Activated T-cell treated with anti-CD3 and anti-CD28 coated beads, Interleukin-2, amount 50 U/mL, for 72 hours (primary cell): ENCODE measurements around the gene FZR1. TPM values are rescaled to one million over a fixed set of nuclear protein-coding genes. Genes with fewer than 3 reads are reported as not detected.
"Not testable (repeated sequence)": the region's sequence is repeated elsewhere in the genome, so short reads cannot be mapped to it uniquely, and the experiment has no call there.

Experiments
- ATAC-seq, 2 donors: fragments of 150-1000 bp; cut with Tn5 transposase; replicated peaks in 1 of 2; 2 replicates each; pipeline ENCODE4 v1.10.0; 2021; ENCODE audit warnings: moderate library complexity in 2 of 2, mild to moderate bottlenecking in 1 of 2
- DNase-seq, 2 donors: peaks; one replicate each; pipeline ENCODE4 v3.0.0; 2021 to 2022; ENCODE audit warnings: mixed read lengths in 1 of 2
- H3K27ac Mint-ChIP-seq: one replicate; pipeline ENCODE4 v1.8.0; 2022; ENCODE audit warnings: mild to moderate bottlenecking, moderate library complexity, mixed read lengths
- H3K27me3 Mint-ChIP-seq: one replicate; pipeline ENCODE4 v1.8.0; 2022; ENCODE audit warnings: low read depth, mixed read lengths
- H3K36me3 Mint-ChIP-seq, 2 donors: one replicate each; pipeline ENCODE4 v1.8.0; 2022; ENCODE audit warnings: mixed read lengths in 2 of 2, mild to moderate bottlenecking in 1 of 2; ENCODE audit not compliant: insufficient read depth in 2 of 2
- H3K4me1 Mint-ChIP-seq: one replicate; pipeline ENCODE4 v1.8.0; 2022; ENCODE audit warnings: low read depth, mixed read lengths
- H3K4me3 Mint-ChIP-seq, 2 donors: one replicate each; pipeline ENCODE4 v1.8.0; 2022; ENCODE audit warnings: mild to moderate bottlenecking in 2 of 2, mixed read lengths in 2 of 2, moderate library complexity in 2 of 2
- H3K9me3 Mint-ChIP-seq, 2 donors: one replicate each; pipeline ENCODE4 v1.8.0; 2022; ENCODE audit warnings: mixed read lengths in 2 of 2
- total RNA-seq, 2 donors: library from RNA; stranded (reverse); gene quantifications; one replicate each; pipeline ENCODE4 v1.2.3, GENCODE V29; 2022

Gene FZR1
- total RNA-seq, 2 donors from 2014 or later = 66.2 to 85.9 TPM

DNA sequence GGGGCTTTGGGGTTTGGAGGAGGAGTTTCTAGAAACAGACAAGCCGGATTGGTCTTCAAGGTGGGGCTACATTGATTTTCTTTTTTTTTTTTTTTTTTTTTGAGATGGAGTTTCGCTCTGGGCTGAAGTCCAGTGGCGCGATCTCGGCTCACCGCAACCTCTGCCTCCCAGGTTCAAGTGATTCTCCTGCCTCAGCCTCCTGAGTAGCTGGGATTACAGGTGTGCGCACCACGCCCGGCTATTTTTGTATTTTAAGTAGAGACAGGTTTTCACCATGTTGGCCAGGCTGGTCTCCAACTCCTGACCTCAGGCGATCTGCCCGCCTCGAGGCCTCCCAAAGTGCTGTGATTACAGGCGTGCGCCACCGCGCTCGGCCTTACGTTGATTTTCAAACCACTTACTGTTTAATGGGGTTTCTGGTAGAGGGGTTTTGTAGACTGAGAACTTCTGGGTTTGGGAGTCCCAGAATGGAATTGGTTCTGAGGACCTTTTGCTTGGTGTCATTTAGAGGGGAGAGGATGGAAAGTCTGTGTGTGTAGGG lies 2.1 kb downstream of the FZR1 start:
- not testable (repeated sequence) for ATAC-seq, H3K9me3 Mint-ChIP-seq, H3K27me3 Mint-ChIP-seq, DNase-seq, H3K36me3 Mint-ChIP-seq
- H3K27ac Mint-ChIP-seq = peak overlapping the region; percentile 25
- peak overlapping the region; percentile 64 to 98 for H3K4me3 Mint-ChIP-seq
- H3K4me1 Mint-ChIP-seq = peaks cover 49% of the 10 kb centered on the region

GRCh38 chr19:3508771-3509535 lies 2.8 kb downstream of the FZR1 start:
- H3K4me3 Mint-ChIP-seq = peak overlapping the region; percentile 64 to 98
- H3K27me3 Mint-ChIP-seq = no peaks in the 10 kb centered on the region
- peaks cover 8 to 10% of the 10 kb centered on the region in 2 donors for H3K36me3 Mint-ChIP-seq
- no peaks in the 10 kb centered on the region for H3K9me3 Mint-ChIP-seq
- H3K4me1 Mint-ChIP-seq = peaks cover 53% of the 10 kb centered on the region
- H3K27ac Mint-ChIP-seq = peak overlapping the region; percentile 87
- ATAC-seq (no peak), DNase-seq (peak in 1 of 2 donors; percentile 37)

DNA sequence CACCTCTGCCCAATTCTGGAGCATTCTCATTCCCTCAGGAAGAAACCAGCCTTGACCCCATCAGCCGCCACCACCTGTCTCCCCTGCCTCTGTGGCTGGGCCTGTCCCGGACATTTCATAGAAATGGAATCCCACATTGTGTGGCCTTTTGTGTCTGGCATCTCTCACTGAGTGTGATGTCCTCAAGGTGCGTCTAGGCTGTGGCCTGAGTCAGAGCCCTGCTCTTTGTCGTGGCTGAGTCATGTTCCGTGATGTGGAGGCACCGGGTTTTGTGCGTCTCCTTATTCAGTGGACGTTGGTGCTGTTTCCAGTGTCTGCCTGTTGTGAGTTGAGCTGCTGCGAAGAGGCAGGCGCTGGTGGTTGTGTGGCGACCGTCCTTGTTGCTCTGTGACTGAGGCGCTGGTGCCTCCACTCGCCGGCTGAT lies 3.5 kb downstream of the FZR1 start:
- H3K4me1 Mint-ChIP-seq = peaks cover 55% of the 10 kb centered on the region
- peak overlapping the region; percentile 87 for H3K27ac Mint-ChIP-seq
- peak overlapping the region; percentile 64 to 78 for H3K4me3 Mint-ChIP-seq
- peaks cover 8 to 10% of the 10 kb centered on the region in 2 donors for H3K36me3 Mint-ChIP-seq
- H3K27me3 Mint-ChIP-seq = no peaks in the 10 kb centered on the region
- ATAC-seq (no peak), DNase-seq (peak; percentile 35 to 38)
- no peaks in the 10 kb centered on the region for H3K9me3 Mint-ChIP-seq

- no peak for DNase-seq
Measured at GRCh38 chr19:3510727-3511126, 4.6 kb downstream of the FZR1 start.

DNA sequence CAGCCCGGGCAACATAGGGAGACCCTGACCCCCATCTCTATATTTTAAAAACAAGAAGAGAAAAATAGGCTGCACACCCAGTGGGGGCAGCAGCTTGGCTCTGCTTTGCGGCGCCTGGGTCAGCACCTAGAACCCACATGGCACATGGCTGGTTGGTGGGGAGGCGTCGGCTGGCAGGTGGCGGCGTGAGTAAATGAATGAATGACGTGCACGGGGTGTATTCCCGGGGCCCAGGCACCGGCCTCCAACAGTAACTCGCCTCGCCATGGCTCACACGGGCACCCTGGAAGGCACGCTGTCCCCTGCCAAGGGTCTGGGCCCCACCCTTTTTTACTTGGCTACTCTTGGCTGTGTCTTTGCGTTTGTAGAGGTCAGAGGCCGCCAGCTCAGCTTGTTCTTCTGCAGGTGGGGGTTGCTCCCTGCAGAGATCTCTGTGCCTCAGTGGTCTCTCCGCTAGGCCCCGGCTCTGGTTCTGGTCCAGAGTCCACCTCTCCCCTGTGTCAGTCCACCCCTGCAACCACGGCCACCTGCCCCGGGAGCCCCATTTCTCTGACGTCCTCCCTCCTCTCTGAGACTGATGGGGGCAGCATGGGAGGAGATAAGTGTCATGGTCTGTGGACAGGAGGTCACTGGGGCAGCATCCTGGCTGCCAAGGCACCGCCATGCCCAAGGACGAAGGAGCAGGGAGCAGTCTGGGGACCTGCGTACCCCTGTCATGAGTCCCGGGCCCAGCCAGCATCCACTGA lies 5.6 kb downstream of the FZR1 start:
- H3K4me1 Mint-ChIP-seq = peaks cover 52% of the 10 kb centered on the region
- H3K4me3 Mint-ChIP-seq = no peak overlapping the region
- no peaks in the 10 kb centered on the region for H3K9me3 Mint-ChIP-seq
- H3K27ac Mint-ChIP-seq = no peak overlapping the region
- DNase-seq = no peak
- no peaks in the 10 kb centered on the region for H3K27me3 Mint-ChIP-seq
- peaks cover 8 to 9% of the 10 kb centered on the region in 2 donors for H3K36me3 Mint-ChIP-seq
- ATAC-seq = no peak

More at GRCh38 chr19:3510727-3511126, 4.6 kb downstream of the FZR1 start:
- Mint-ChIP-seq H3K4me3 (no peak overlapping the region), H3K27ac (no peak overlapping the region), H3K4me1 (peaks cover 45% of the 10 kb centered on the region), H3K9me3 (no peaks in the 10 kb centered on the region), H3K36me3 (peaks cover 8 to 10% of the 10 kb centered on the region in 2 donors), H3K27me3 (no peaks in the 10 kb centered on the region)
- ATAC-seq = no peak

DNA sequence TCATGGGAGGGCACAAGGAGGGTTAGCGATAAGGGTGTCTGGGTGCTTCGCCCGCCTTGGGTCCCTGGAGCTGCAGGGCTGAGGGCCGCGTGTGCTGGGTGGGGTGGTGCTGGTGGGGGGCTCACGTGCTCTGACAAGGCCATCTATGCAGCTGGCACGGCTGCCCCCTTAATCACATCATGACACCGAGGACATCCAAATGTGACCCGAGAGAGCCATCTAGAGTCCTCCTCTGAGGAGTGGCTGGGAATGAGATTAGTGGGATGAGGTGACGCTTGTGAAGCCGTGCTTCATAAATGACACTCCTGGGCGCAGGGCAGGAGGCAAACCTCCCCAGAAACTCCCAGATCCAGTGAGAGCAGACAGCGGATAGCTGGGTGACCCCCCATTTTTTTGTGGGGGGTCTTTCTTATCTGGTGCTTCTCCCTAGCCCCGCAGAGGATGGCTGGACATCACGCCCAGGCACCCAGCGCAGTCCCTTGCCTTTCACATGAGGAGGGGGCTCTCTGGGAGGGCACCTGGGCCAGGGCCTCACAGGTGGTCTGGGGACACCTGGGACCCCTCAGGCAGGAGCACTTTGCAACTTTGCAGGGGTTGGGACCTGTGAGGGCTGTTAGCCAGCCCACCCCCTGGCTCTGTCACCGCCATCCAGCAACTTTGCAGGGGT lies 6.6 kb downstream of the FZR1 start:
- Mint-ChIP-seq H3K4me1 (peaks cover 47% of the 10 kb centered on the region), H3K9me3 (no peaks in the 10 kb centered on the region), H3K36me3 (peaks cover 1 to 4% of the 10 kb centered on the region in 2 donors), H3K4me3 (no peak overlapping the region), H3K27me3 (no peaks in the 10 kb centered on the region), H3K27ac (no peak overlapping the region)
- ATAC-seq = no peak
- DNase-seq = no peak

GRCh38 chr19:3513229-3514140 lies 7.4 kb downstream of the FZR1 start:
- Mint-ChIP-seq H3K27ac (no peak overlapping the region), H3K36me3 (peaks cover 1 to 4% of the 10 kb centered on the region in 2 donors), H3K27me3 (no peaks in the 10 kb centered on the region), H3K4me3 (no peak overlapping the region), H3K4me1 (peaks cover 42% of the 10 kb centered on the region), H3K9me3 (no peaks in the 10 kb centered on the region)
- no peak for ATAC-seq
- DNase-seq = no peak

DNA sequence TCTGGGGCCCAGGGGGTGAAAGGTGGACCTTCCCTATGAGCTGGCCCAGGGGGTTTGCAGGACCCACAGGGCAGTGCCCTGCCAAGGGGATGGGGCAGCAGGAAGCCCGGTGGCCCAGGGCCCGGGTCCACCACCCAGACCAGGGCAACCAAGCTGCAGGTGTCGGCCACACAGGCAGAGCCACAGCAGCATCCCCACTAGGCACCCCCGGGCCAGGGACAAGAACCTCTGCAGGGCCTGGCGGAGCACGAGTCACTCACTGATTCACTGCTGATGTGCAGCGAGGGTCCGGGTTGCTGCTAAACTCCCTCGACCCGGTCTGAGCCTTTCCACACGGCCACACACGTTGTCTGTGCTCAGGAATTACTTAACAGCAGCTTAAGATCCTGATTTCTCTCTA lies 8.8 kb downstream of the FZR1 start:
- no peaks in the 10 kb centered on the region for H3K27me3 Mint-ChIP-seq
- H3K4me3 Mint-ChIP-seq = no peak overlapping the region
- H3K4me1 Mint-ChIP-seq = peaks cover 27% of the 10 kb centered on the region
- no peaks in the 10 kb centered on the region for H3K36me3 Mint-ChIP-seq
- DNase-seq = no peak
- ATAC-seq = no peak
- H3K27ac Mint-ChIP-seq = no peak overlapping the region
- no peaks in the 10 kb centered on the region for H3K9me3 Mint-ChIP-seq

DNA sequence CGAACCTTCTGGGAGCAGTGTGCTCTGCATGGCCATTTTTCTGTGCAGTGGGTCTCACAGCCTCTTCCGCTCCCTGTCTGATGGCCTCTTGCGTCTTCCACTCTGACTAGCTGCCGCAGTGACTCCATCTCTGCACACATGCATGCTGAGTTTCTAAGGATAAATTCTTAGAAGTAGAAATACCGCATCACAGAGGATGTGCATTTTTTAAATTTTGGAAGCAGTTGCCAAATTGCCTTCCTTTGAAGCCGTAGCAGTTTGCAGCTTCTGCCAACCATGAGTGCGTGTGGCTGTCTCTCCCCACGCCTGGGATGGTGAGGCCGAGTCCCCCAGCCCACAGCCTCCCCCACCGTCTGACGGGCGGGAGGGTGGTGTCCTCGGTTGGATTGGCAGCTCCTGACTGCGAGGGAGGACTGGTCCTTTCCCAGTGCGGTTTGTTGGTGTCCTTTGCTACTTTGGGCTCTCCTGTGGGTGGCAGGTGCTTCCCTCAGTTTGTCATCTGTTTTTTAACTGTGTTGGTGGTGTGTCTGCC lies 9.8 kb downstream of the FZR1 start:
- no peaks in the 10 kb centered on the region for H3K27me3 Mint-ChIP-seq
- H3K4me3 Mint-ChIP-seq = no peak overlapping the region
- no peak for DNase-seq
- no peak for ATAC-seq
- peaks cover 26% of the 10 kb centered on the region for H3K4me1 Mint-ChIP-seq
- no peaks in the 10 kb centered on the region for H3K9me3 Mint-ChIP-seq
- H3K27ac Mint-ChIP-seq = no peak overlapping the region
- no peaks in the 10 kb centered on the region for H3K36me3 Mint-ChIP-seq

GRCh38 chr19:3516675-3517207 lies 10.6 kb downstream of the FZR1 start:
- ATAC-seq (peak; percentile 36 to 41), DNase-seq (peak in 1 of 2 donors; percentile 29)
- H3K27ac Mint-ChIP-seq = no peak overlapping the region

GRCh38 chr19:3517638-3518037 lies 11.5 kb downstream of the FZR1 start:
- Mint-ChIP-seq H3K27me3 (no peaks in the 10 kb centered on the region), H3K27ac (no peak overlapping the region), H3K9me3 (no peaks in the 10 kb centered on the region), H3K36me3 (peaks cover 0 to 2% of the 10 kb centered on the region in 2 donors), H3K4me1 (peaks cover 30% of the 10 kb centered on the region), H3K4me3 (no peak overlapping the region)
- DNase-seq (no peak), ATAC-seq (no peak)

More at GRCh38 chr19:3516675-3517207, 10.6 kb downstream of the FZR1 start:
- Mint-ChIP-seq H3K4me1 (peaks cover 30% of the 10 kb centered on the region), H3K4me3 (no peak overlapping the region), H3K36me3 (no peaks in the 10 kb centered on the region), H3K27me3 (no peaks in the 10 kb centered on the region), H3K9me3 (no peaks in the 10 kb centered on the region)

- Mint-ChIP-seq H3K9me3 (no peaks in the 10 kb centered on the region), H3K27me3 (no peaks in the 10 kb centered on the region), H3K4me3 (no peak overlapping the region), H3K36me3 (peaks cover 0 to 2% of the 10 kb centered on the region in 2 donors), H3K4me1 (peaks cover 30% of the 10 kb centered on the region), H3K27ac (no peak overlapping the region)
- DNase-seq = no peak
- no peak for ATAC-seq
Measured at GRCh38 chr19:3518255-3518654, 12.1 kb downstream of the FZR1 start.
